PC-3 (cell line): ENCODE results near the gene TBPL1.

ENCODE experiments used
- EZH2 ChIP-seq: fragments of 300-600 bp; sonication (generic); IDR thresholded peaks from one replicate; pipeline ENCODE4 v1.6.1; 2017; ENCODE audit warnings: antibody characterized with exemption, mild to moderate bottlenecking, low read length; ENCODE audit not compliant: unreplicated experiment
- EZH2phosphoT487 ChIP-seq: fragments of 300-600 bp; sonication (generic); IDR thresholded peaks from 2 replicates; pipeline ENCODE4 v1.6.1; 2018; ENCODE audit warnings: mild to moderate bottlenecking, antibody characterized with exemption, low read length, borderline replicate concordance
- TF ChIP-seq, protein P1 (sequence below): fragments of 300-600 bp; sonication (generic); conservative IDR thresholded peaks from 2 replicates; pipeline ENCODE4 v1.5.1; 2017; ENCODE audit warnings: antibody characterized with exemption, low read depth, mild to moderate bottlenecking, low read length

DNA sequence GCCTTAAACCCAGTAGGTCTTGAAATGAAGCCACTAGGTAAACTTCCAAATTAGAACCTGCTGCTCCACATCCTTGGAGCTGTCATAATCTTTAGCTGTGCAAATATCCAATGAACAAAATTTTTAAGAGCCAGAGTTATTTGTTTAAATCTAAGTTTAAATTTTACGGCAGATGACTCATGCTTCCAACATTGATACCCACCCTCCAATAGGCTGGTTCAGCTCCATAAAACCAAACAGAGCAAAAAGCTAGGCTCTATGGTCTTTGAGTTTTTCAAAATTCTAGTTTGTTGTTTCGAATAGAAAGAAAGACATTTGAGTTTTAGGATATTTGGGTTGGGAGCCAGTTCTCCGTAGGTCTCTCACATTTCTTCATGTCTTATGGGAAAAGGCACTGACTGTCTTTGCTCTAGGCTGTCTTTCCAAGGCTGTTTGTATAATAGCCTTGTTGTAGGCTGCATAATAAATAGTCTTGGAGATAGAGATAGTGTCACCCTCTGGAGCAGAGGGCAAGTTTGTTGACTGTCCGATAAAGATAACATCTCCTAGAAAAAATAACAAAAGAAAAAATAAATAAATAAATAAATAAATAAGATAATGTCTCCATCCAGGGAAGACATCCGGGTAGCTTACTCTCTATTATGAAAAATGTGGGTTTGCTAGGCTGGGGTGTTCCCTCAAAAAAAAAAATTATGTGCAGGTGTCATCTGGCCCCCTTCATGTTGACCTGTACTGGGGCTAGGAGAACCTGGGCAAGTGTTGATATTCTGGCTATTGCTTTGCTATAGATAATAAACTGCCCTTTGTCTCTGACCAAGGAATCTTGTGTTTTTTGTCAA, 62.9 kb downstream of the TBPL1 start:
- TF ChIP-seq, protein P1, sequence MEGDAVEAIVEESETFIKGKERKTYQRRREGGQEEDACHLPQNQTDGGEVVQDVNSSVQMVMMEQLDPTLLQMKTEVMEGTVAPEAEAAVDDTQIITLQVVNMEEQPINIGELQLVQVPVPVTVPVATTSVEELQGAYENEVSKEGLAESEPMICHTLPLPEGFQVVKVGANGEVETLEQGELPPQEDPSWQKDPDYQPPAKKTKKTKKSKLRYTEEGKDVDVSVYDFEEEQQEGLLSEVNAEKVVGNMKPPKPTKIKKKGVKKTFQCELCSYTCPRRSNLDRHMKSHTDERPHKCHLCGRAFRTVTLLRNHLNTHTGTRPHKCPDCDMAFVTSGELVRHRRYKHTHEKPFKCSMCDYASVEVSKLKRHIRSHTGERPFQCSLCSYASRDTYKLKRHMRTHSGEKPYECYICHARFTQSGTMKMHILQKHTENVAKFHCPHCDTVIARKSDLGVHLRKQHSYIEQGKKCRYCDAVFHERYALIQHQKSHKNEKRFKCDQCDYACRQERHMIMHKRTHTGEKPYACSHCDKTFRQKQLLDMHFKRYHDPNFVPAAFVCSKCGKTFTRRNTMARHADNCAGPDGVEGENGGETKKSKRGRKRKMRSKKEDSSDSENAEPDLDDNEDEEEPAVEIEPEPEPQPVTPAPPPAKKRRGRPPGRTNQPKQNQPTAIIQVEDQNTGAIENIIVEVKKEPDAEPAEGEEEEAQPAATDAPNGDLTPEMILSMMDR, result no peak
- TF ChIP-seq EZH2phosphoT487 (no peak), EZH2 (no peak)
